Stimulated activated CD4-positive, alpha-beta T cell treated with anti-CD3 and anti-CD28 coated beads, Interleukin-15, amount 100 ng/mL, for 1 hour (primary cell): ENCODE results near the gene FUT6.
A peak's percentile ranks its signal among the peaks of the same experiment; 100 is the strongest.

Experiments
- DNase-seq, 2 donors: peaks; one replicate each; pipeline ENCODE4 v3.0.0-alpha.2; 2020; ENCODE audit warnings: low read depth in 1 of 2, low spot score in 1 of 2

Gene FUT6

DNA sequence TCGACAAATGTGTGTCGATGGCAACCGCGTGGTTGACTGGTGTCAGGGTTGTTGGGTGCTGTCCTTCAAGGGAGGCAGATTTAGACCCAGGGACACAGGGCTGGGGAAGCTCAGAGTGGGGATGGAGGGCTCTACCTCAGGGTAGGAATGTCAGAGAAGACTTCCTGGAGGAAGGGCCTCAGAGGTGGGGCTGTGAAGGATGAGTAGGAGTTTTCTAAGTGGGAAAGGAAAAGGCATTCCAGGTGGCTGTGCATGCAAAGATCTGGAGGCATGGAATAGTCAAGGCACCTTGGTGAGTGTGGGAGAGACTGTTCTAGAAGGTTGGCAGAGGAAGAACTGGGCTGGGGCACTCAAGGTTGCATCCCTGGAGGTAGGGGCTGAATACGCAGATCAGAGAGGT lies 32.6 kb downstream of the FUT6 start:
- DNase-seq, result no peak

DNA sequence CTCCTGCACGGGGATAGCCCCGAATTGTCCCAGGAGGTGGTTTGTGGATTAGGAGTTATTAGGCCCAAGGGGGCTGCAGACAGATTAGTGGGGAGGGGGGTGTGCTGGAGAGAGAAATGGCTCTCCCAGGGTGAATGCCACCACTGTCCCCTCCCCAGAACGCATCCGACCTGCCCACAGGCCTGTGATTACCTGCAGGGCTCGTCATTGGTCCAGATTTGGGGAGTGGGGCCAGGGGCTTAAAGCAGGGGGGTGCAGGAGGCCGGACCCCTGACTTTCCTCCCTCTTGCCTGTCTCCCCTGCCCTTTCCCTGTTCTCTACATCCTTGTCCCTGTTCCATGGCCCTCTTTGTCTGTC lies 33.4 kb downstream of the FUT6 start:
- no peak for DNase-seq

- DNase-seq, result peak; percentile 32 to 46
These were observed 33.9 kb downstream of the FUT6 start for GRCh38 chr19:5805462-5806132.

- peak in 1 of 2 donors; percentile 43 for DNase-seq
These were observed 34.7 kb downstream of the FUT6 start, which contains the start of gene NRTN for GRCh38 chr19:5804516-5805461. Gene NRTN (plus strand): TSS chr19:5805067. CDS start chr19:5824166, 19,099 bp downstream.

DNA sequence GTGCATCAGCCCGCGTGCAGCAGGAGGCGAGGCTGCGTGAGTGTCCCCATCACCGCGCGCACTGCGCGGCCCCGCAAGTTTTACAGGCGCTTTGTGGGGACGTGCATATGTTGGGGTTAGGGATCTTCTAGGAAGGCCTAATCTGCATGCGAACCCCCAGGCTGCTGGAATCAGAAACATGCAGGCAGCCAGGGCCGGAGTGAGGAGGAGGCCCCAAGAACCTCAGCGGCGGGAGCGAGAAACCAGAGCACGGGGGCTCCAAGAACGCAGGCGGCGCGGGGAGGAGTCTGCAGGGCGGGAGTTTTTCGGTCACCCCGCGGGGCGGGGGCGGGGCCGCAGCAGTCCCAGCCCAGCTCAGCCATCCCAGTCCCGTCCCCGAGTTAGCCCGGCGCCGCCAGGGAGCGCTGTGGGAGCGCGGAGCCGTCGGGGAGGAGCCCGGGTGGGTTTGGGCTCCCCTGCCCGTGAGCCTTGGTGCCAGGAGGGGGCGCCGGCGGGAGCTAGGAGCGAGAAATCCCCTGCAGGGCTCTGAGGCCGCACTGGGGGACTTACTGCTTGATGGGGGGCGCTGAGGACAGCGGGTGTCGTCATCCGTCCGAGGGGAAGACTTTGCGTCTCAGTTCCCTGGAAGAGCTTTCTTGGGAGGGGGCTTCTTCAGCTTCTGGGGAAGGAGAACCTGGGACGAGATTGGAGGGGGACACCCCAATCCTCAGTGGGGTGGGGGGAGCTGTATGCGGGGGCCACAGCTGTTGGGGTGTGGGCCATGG lies 35.6 kb downstream of the FUT6 start:
- DNase-seq, result peak; percentile 85 to 92

GRCh38 chr19:5803441-5803751 lies 36.1 kb downstream of the FUT6 start:
- no peak for DNase-seq

GRCh38 chr19:5801796-5802619 lies 37.5 kb downstream of the FUT6 start:
- no peak for DNase-seq

DNA sequence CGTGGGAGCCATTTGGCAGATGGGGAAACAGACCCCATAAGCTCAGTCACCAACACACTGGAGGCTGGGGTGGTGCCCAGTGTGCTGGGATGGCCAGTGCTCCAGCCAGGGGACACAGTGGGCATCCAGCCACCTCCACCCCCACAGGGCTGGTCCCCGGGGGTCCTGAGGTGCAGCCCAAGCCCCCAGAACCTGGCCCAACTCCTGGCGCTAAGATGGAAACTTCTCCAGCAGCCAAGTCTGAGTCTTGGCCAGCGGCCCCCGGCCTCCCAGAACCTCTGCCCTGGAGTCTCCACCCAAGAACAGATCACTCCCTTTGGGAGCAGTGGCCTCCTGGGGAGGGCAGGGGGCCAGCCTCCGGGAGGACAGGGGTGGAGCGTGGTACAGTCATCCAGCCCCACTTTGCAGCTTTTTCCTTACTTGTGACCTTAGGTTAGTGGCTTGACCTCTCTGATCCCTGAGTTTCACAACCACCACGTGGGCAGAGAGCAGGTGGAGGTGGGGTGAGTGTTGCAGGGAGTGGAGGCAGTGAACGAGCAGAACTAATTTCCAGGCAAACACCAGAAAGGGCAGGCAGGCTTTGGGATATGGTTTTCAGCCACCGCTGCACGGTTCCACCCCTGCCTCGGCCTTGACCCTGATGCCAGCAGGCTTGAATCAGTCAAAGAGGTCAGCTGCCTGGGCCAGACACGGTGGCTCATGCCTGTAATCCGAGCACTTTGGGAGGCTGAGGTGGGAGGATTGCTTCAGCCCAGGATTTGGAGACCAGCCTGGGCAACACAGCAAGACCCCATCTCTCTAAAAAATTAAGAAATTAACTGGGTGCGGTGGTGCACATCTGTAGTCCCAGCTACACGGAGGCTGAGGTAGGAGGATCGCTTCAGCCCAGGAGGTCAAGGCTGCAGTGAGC lies 38.9 kb downstream of the FUT6 start:
- DNase-seq, result no peak

GRCh38 chr19:5799247-5800241 lies 40.0 kb downstream of the FUT6 start:
- DNase-seq, result no peak

GRCh38 chr19:5798244-5798643 lies 41.3 kb downstream of the FUT6 start:
- DNase-seq, result no peak

GRCh38 chr19:5795382-5795919 lies 44.1 kb downstream of the FUT6 start:
- no peak for DNase-seq

GRCh38 chr19:5793188-5793587 lies 46.3 kb downstream of the FUT6 start:
- DNase-seq, result no peak

DNA sequence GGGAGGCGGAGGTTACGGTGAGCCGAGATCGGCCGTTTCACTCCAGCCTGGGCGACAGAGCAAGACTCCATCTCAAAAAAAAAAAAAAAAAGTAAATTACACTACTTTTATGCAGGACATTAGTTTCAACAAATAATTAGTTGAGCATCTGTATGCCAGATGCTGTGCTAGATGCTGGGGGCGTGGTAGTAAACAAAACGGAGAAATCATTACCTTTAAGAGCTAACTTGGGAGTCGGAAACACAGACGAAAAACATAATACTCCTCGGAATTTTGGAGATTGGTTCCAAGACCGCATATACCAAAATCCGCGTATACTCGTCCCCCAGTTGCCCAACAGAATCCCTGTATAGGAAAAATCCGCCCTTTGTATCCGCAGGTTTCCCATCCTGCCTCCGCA lies 47.3 kb downstream of the FUT6 start:
- no peak for DNase-seq

DNA sequence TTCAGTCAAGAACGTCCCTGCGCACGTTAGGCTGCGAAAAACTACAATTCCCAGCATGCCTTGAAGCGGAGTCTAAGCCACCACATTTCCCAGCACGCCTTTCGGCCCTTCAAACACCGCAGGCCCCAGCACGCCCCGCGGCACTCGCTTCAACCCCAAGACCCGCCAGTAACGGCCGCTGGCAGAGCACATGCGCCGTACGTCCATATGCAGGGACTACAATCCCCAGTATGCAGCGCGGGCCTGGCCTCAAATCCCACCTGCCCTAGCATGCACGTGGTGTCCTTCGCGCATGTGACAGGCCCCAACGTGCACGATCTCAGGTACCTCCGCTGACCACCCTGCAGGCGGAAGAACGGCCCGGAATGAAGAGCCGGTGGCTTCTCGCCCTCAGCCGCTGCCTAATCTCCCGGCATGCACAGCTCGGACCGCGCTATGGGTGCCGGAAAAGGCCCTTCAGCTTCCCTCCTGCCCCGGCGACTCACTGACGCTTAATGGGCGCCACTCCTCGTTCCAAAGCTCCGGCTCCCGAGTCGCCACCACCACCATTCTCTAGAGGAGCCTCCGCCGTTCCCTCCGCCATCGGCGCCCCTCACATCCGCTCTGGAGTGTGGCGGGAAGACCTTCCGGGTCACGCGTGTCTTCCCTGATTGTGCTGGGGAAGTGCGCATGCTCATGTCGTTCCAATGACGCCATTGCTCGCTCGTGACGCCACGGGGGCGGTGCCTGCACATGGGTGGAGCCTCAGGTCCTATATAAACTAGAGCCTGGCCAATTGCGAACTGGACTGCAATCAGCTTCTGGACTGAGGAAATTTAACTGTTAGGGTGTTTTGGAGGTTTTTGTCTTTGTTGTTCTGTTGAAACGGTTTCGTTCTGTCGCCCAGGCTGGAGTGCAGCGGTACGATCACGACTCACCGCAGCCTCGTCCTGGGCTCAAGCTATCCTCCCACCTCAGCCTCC lies 48.7 kb downstream of the FUT6 start, which contains the start of gene DUS3L:
DUS3L (minus strand) TSS at position 605 of the 962 bp plus-strand sequence; CDS start at position 583, 22 bp downstream.
- DNase-seq, result peak; percentile 89 to 91

GRCh38 chr19:5789886-5790558 lies 49.5 kb downstream of the FUT6 start:
- DNase-seq, result no peak

DNA sequence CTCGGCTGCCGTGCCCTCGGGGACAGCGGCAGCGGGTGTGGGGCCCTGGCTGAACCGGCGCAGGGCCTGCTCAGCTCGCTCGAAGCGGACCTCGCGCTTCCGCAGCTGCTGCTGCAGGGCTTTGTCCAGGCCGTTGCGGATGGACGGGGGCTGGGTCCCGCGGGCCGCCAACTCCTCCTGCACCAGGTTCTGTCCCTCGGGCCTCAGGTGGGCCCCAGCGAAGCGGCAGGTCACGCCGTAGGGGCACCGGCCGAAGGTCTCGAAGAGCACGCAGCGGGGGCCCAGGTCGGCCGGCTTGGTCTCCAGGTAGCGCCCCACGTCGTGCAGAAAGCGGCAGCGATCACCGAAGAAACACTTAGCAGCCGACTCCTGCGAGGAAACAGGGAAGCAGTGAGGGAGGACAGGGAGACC lies 50.1 kb downstream of the FUT6 start:
- DNase-seq, result no peak
